ENCODE data around the gene STXBP6.

Gene STXBP6

DNA sequence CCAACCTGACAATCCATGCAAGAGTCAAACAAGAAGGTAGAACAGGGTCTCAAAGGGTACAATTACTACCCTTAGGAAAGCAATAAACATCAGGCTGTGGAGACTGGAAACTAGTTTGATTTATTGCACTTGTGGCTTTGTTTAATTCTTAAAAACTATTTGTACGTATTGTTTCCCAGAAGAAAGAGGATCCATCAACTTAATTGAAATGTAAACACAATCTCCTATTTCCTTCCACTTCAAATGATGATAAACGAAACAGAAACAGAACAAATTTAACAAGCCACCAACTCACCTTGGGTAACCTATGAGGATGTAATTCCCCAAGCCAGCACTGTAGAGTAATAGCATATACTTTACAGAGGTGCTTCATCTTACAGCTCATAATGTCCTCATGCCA, 8.0 kb downstream of the STXBP6 start:
- H3K4me3 ChIP-seq (ENCODE audit: low read depth, low read length): no peak overlapping the region
- TF ChIP-seq, protein P1, sequence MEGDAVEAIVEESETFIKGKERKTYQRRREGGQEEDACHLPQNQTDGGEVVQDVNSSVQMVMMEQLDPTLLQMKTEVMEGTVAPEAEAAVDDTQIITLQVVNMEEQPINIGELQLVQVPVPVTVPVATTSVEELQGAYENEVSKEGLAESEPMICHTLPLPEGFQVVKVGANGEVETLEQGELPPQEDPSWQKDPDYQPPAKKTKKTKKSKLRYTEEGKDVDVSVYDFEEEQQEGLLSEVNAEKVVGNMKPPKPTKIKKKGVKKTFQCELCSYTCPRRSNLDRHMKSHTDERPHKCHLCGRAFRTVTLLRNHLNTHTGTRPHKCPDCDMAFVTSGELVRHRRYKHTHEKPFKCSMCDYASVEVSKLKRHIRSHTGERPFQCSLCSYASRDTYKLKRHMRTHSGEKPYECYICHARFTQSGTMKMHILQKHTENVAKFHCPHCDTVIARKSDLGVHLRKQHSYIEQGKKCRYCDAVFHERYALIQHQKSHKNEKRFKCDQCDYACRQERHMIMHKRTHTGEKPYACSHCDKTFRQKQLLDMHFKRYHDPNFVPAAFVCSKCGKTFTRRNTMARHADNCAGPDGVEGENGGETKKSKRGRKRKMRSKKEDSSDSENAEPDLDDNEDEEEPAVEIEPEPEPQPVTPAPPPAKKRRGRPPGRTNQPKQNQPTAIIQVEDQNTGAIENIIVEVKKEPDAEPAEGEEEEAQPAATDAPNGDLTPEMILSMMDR (IDR thresholded peaks at IDR 0.05; ENCODE audit: insufficient read depth, low read length, missing control alignments): no peak
- ChIA-PET POLR2A (no interaction called here), CTCF (interaction anchor here (1.0 to 1.3 kb wide), 2 partner anchors 232 to 235 kb away, joined by 3 to 4 read pairs; no protein-coding TSS in a partner anchor)
- DNase-seq (ENCODE audit: low read depth, low spot score): no peak

DNA sequence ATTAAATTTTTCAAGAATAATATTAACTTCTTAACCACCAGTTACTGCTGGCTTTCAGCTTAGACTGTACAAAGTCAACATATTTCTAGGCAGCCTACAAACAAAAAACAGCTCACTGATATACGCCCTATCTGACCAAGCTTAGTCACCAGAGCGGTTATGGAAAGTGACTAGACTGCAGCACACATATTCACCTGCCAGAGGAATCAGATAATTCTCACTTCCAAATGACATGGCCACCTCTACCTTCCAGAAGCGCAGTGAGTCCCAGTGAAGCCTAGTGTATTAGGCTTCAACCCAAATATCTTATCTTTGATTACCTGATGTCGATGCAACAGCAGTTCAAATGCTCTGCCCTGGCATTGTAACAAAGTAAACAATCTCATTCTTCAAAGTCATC, 8.5 kb downstream of the STXBP6 start:
- CTCF ChIA-PET: no interaction called here
- TF ChIP-seq, protein P1 (IDR thresholded peaks at IDR 0.05; ENCODE audit: insufficient read depth, low read length, missing control alignments): no peak
- DNase-seq (ENCODE audit: low read depth, low spot score): no peak
- POLR2A ChIA-PET: no interaction called here
- no peak overlapping the region for H3K4me3 ChIP-seq (ENCODE audit: low read depth, low read length)

DNA sequence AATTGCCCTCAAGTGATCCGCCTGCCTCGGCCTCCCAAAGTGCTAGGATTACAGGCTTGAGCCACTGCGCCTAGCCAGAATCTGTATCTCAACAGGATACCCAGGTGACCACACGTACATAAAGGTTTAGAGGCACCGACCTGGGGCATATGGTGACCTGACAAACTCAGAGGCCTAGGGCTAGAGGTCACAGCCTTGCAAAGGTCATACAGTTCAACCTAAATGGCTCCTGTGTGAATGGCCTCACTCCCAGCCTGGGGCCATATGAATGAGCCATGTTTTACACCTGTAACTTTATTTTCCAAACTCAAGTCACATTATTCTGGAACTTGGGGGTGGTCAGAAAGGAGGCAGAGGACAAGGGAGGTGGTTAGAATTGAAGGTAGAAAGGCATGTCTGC, 10.0 kb downstream of the STXBP6 start:
- no peak for DNase-seq (ENCODE audit: low read depth, low spot score)
- ChIA-PET POLR2A (no interaction called here), CTCF (no interaction called here)
- no peak overlapping the region for H3K4me3 ChIP-seq (ENCODE audit: low read depth, low read length)
- TF ChIP-seq, protein P1 (IDR thresholded peaks at IDR 0.05; ENCODE audit: insufficient read depth, low read length, missing control alignments): no peak

- no peak overlapping the region for H3K4me3 ChIP-seq (ENCODE audit: low read depth, low read length)
- POLR2A ChIA-PET: no interaction called here
- TF ChIP-seq, protein P1 (IDR thresholded peaks at IDR 0.05; ENCODE audit: insufficient read depth, low read length, missing control alignments): no peak
- CTCF ChIA-PET: no interaction called here
- no peak for DNase-seq (ENCODE audit: low read depth, low spot score)
These were observed 11.8 kb downstream of the STXBP6 start for GRCh38 chr14:25038044-25038668.

DNA sequence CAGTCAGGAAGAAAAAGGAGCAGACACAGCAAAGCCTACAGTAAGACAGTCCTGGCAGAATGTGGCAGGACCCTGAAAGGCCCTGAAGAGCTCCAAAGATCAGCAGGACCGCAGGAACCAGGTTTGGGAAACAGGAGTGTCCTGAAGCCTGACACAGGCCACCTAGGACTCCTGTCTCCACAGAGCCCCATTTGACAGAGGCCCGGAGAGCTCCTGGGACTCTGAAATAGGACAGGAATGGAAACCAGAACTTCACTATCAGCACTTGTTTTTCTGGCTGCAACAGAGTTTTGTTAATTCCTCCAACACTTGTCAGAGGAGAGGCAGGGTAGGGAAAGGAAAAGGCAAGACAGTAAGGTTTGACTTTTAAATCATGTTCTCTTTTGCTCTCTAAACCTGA, 12.9 kb downstream of the STXBP6 start:
- H3K4me3 ChIP-seq (ENCODE audit: low read depth, low read length): no peak overlapping the region
- TF ChIP-seq, protein P1 (IDR thresholded peaks at IDR 0.05; ENCODE audit: insufficient read depth, low read length, missing control alignments): no peak
- no peak for DNase-seq (ENCODE audit: low read depth, low spot score)
- POLR2A ChIA-PET: no interaction called here
- CTCF ChIA-PET: no interaction called here

DNA sequence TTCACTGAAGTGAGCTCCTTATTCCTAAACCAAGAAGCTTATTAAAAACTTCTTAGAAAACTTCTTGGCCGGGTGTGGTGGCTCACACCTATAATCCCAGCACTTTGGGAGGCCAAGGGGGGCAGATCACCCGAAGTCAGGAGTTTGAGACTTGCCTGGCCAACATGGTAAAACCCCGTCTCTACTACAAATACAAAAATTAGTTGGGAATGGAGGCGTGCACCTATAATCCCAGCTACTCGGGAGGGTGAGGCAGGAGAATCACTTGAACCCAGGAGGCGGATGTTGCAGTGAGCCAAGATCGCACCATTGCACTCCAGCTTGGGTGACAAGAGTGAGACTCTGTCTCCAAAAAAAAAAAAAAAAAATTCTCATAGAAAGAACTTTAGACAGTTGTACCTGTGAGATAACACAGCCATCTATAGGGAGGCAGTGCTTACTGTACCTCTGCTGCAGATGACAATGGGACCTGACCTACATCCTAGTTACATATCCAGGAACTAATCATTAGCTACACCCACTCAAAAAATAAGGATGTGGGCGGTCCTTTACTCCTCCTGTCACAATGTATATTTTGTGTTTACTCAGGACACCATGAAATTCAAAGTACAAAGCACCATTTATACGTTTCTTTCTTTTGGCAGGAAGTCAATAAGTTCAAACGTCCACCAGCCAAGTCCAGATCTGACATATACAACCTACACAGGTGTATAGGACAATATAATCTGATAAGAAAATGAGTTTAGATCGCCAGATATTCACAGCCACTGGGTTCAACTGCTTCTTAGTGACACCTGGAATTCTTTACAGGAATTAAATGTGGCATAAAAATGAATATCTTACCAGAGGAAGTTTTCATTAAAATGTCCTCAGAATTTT, 14.9 kb downstream of the STXBP6 start:
- ChIA-PET POLR2A (no interaction called here), CTCF (no interaction called here)
- no peak for DNase-seq (ENCODE audit: low read depth, low spot score)
- TF ChIP-seq, protein P1 (IDR thresholded peaks at IDR 0.05; ENCODE audit: insufficient read depth, low read length, missing control alignments): no peak
- H3K4me3 ChIP-seq (ENCODE audit: low read depth, low read length): no peak overlapping the region
